BJ (cell line): ENCODE measurements around the gene ZNF629. TPM values are rescaled to one million over a fixed set of nuclear protein-coding genes. Genes with fewer than 3 reads are reported as not detected.
A peak's percentile ranks its signal among the peaks of the same experiment; 100 is the strongest.

Experiments
- CTCF ChIA-PET: fragments of 350-600 bp; formaldehyde crosslinking; extraction: SDS; loops from one replicate; lab custom pipeline; 2021; ENCODE audit warnings: antibody characterized with exemption, inconsistent platforms; lab: Yijun Ruan, JAX
- POLR2A ChIA-PET: fragments of 300-600 bp; sonication (Branson Sonifier 250); formaldehyde crosslinking; extraction: SDS; loops from one replicate; lab custom pipeline; 2021; ENCODE audit warnings: antibody characterized with exemption; lab: Charles Lee
- DNase-seq: peaks from one replicate; pipeline ENCODE4 v3.0.0-alpha.2; 2011; ENCODE audit warnings: low read depth
- H3K27me3 ChIP-seq: 2 replicates; pipeline ENCODE4 v1.6.0; 2011; ENCODE audit warnings: low read length; ENCODE audit not compliant: control insufficient read depth, insufficient read depth
- H3K36me3 ChIP-seq: 2 replicates; pipeline ENCODE4 v1.5.1; 2011; ENCODE audit warnings: low read length; ENCODE audit not compliant: control insufficient read depth, insufficient read depth
- H3K4me3 ChIP-seq: 2 replicates; pipeline ENCODE4 v1.5.1; 2011; ENCODE audit warnings: low read depth, mild to moderate bottlenecking, control low read depth, low read length
- polyA plus RNA-seq: library from polyadenylated mRNA; depleted of rRNA; stranded (reverse); fragments of >200 nt; gene quantifications from 2 replicates; pipeline ENCODE4 v1.2.3, GENCODE V29; 2011
- TF ChIP-seq, protein P1 (sequence below): IDR thresholded peaks from 2 replicates; pipeline ENCODE4 v1.5.1; 2011; ENCODE audit warnings: low read depth, mild to moderate bottlenecking, control low read depth, inconsistent platforms, low read length, moderate library complexity; ENCODE audit not compliant: insufficient read depth

ZNF629 gene
- polyA plus RNA-seq, 1 experiment: 6.0 TPM

DNA sequence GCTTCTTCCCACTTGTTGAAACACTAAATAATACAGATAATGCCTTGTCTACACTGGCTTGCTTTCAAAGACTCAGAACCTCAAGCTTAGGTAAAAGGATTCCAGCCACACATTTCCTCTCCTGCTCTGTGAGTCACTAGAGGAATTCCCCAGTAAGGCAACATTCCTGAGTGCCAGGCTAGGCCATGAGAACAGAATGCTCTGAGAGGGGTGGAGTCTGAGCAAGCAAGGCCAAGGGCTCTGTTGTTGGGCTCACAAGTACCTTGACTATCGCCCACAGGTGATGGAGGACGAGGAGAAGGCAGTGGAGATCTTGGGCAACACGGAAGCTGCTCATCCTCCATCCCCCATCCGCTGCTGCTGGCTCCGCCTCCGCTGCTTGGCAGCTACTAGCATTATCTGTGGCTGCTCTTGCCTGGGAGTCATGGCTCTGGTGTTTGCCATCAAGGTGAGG lies 45.5 kb downstream of the ZNF629 start:
- ChIA-PET CTCF (no interaction called here), POLR2A (interaction anchor here (0.5 kb wide), 1 partner anchor 69 kb away, joined by 20 read pairs; no protein-coding TSS in a partner anchor)
- TF ChIP-seq, protein P1, sequence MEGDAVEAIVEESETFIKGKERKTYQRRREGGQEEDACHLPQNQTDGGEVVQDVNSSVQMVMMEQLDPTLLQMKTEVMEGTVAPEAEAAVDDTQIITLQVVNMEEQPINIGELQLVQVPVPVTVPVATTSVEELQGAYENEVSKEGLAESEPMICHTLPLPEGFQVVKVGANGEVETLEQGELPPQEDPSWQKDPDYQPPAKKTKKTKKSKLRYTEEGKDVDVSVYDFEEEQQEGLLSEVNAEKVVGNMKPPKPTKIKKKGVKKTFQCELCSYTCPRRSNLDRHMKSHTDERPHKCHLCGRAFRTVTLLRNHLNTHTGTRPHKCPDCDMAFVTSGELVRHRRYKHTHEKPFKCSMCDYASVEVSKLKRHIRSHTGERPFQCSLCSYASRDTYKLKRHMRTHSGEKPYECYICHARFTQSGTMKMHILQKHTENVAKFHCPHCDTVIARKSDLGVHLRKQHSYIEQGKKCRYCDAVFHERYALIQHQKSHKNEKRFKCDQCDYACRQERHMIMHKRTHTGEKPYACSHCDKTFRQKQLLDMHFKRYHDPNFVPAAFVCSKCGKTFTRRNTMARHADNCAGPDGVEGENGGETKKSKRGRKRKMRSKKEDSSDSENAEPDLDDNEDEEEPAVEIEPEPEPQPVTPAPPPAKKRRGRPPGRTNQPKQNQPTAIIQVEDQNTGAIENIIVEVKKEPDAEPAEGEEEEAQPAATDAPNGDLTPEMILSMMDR: no peak
- Histone ChIP-seq H3K36me3 (peaks cover 30% of the 10 kb centered on the region), H3K4me3 (no peak overlapping the region), H3K27me3 (no peaks in the 10 kb centered on the region)
- peak; percentile 38 for DNase-seq

DNA sequence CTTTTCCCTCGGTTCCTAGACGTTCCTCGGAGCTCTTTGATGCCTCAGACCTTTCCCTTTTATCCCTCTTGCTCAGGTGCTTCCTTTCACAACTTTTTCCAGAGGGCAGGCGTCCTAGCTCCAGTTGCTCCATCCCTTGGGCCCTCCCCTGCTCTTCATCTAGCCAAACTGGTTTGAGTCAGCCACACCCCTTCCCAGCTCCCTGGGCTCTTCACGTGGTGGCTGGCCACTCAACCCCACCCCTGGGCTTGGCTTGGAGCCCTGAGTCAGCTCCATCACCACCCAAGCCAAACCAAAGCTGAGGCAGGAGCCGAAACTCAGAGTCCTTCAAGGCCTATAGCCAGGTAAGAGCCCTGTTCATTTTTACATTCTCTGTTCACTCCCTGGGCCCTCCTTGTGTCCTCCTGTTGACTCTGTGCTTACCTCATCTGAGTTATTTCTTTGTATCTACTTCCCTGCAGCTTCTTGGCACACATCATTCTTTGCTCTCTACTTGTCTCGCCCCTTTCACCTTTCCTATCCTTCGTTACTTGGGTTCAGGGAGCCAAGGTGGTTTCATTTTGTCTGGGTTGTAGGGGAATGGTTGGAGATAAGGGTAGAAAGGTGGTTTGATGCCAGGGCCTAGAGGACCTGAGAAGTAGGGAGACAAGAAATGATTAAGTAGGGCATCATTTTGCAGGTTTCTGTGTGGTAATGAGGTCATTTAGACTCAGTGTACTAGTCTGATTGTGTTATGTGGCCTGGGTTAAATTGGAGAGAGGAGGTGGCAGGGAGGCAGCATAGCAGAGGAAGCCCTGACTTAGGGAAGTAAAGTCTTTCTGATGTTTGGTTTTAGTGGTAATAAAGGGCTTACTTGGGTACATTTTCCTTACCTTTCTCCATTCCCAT lies 46.4 kb downstream of the ZNF629 start:
- TF ChIP-seq, protein P1: no peak
- H3K27me3 ChIP-seq: no peaks in the 10 kb centered on the region
- H3K36me3 ChIP-seq: peaks cover 37% of the 10 kb centered on the region
- DNase-seq: peak; percentile 22
- H3K4me3 ChIP-seq: no peak overlapping the region
- CTCF ChIA-PET: no interaction called here
- POLR2A ChIA-PET: interaction anchor here (0.5 to 0.6 kb wide), 2 partner anchors 64 to 70 kb away, joined by 16 to 20 read pairs; no protein-coding TSS in a partner anchor

DNA sequence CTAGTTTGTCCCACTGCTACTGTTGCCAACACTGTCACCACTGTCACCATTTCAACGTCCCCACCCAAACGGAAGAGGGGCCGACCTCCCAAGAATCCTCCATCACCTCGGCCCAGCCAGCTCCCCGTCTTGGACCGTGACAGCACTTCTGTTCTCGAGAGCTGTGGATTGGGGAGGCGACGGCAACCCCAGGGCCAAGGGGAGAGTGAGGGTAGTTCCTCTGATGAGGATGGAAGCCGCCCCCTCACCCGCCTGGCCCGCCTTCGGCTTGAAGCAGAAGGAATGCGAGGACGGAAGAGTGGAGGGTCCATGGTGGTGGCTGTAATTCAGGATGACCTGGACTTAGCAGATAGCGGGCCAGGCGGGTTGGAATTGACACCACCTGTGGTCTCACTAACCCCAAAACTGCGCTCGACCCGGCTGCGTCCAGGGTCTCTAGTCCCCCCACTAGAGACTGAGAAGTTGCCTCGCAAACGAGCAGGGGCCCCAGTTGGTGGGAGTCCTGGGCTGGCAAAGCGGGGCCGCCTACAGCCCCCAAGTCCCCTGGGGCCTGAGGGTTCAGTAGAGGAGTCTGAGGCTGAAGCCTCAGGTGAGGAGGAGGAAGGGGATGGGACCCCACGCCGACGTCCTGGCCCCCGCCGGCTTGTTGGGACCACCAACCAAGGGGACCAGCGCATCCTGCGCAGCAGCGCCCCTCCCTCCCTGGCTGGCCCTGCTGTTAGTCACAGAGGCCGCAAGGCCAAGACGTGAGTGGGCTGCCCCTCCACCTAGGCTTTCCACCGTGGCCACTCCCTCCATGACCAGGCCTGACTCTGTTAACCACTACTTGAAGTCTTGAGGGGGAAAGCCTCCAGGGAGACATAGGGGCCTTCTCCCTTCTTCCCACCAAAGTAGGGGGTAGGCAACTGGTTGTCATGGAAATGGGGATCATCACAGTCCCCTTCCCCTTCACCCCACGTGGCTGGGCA lies 47.7 kb downstream of the ZNF629 start:
- no peak for DNase-seq
- TF ChIP-seq, protein P1: no peak
- no peaks in the 10 kb centered on the region for H3K27me3 ChIP-seq
- ChIA-PET CTCF (no interaction called here), POLR2A (no interaction called here)
- H3K4me3 ChIP-seq: no peak overlapping the region
- peaks cover 42% of the 10 kb centered on the region for H3K36me3 ChIP-seq

DNA sequence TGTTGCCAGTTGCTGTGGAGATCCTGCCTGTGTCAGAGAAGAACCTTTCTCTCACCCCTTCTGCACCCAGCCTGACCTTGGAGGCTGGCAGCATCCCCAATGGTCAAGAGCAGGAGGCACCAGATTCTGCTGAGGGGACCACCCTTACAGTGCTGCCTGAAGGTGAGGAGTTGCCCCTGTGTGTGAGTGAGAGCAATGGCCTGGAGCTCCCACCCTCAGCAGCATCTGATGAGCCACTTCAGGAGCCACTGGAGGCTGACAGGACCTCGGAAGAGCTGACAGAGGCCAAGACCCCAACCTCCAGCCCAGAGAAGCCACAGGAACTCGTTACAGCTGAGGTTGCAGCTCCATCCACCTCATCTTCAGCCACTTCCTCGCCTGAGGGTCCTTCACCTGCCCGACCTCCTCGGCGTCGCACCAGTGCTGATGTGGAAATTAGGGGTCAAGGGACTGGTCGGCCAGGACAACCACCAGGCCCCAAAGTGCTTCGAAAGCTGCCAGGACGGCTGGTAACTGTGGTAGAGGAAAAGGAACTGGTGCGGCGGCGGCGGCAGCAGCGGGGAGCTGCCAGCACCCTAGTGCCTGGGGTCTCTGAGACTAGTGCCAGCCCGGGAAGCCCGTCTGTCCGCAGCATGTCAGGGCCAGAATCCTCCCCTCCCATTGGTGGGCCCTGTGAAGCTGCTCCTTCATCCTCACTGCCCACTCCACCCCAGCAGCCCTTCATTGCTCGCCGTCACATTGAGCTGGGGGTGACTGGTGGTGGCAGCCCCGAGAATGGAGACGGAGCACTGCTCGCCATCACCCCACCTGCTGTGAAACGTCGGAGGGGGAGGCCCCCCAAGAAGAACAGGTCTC lies 49.0 kb downstream of the ZNF629 start:
- TF ChIP-seq, protein P1: no peak
- POLR2A ChIA-PET: no interaction called here
- no peak for DNase-seq
- CTCF ChIA-PET: no interaction called here
- no peak overlapping the region for H3K4me3 ChIP-seq
- H3K36me3 ChIP-seq: peaks cover 45% of the 10 kb centered on the region
- H3K27me3 ChIP-seq: no peaks in the 10 kb centered on the region
